Neural cell (in vitro differentiated cells): ENCODE measurements around the gene PTPRN2.

Experiments
- EP300 ChIP-seq: fragments of 450-650 bp; conservative IDR thresholded peaks from 2 replicates; pipeline ENCODE4 v1.6.1; 2014; ENCODE audit warnings: antibody characterized with exemption, mild to moderate bottlenecking, moderate library complexity; ENCODE audit not compliant: poor library complexity, severe bottlenecking
- EZH2 ChIP-seq: fragments of 200-600, 300-800 bp; shearing (Covaris generic), sonication (generic); IDR thresholded peaks from 2 replicates; pipeline ENCODE4 v1.6.1; 2014; ENCODE audit warnings: antibody characterized with exemption, low read length, borderline replicate concordance, mild to moderate bottlenecking; ENCODE audit not compliant: insufficient read depth, poor library complexity, severe bottlenecking
- POLR2AphosphoS5 ChIP-seq: IDR thresholded peaks from 2 replicates; pipeline ENCODE4 v1.6.1; 2012
- RAD21 ChIP-seq: fragments of 450-650 bp; conservative IDR thresholded peaks from 2 replicates; pipeline ENCODE4 v1.6.1; 2014; ENCODE audit warnings: antibody characterized with exemption, mild to moderate bottlenecking, moderate library complexity
- SMC3 ChIP-seq: fragments of 450-650 bp; conservative IDR thresholded peaks from 2 replicates; pipeline ENCODE4 v1.6.1; 2014; ENCODE audit warnings: antibody characterized with exemption, mild to moderate bottlenecking, moderate library complexity; ENCODE audit not compliant: poor library complexity
- TAF1 ChIP-seq: IDR thresholded peaks from 2 replicates; pipeline ENCODE4 v1.6.1; 2012; ENCODE audit warnings: low read depth
- TF ChIP-seq, protein P1 (sequence below): fragments of 450-650 bp; IDR thresholded peaks from 2 replicates; pipeline ENCODE4 v1.5.1; 2014; ENCODE audit warnings: antibody characterized with exemption, mild to moderate bottlenecking, moderate library complexity; ENCODE audit not compliant: poor library complexity, severe bottlenecking

- TF ChIP-seq, protein P1, sequence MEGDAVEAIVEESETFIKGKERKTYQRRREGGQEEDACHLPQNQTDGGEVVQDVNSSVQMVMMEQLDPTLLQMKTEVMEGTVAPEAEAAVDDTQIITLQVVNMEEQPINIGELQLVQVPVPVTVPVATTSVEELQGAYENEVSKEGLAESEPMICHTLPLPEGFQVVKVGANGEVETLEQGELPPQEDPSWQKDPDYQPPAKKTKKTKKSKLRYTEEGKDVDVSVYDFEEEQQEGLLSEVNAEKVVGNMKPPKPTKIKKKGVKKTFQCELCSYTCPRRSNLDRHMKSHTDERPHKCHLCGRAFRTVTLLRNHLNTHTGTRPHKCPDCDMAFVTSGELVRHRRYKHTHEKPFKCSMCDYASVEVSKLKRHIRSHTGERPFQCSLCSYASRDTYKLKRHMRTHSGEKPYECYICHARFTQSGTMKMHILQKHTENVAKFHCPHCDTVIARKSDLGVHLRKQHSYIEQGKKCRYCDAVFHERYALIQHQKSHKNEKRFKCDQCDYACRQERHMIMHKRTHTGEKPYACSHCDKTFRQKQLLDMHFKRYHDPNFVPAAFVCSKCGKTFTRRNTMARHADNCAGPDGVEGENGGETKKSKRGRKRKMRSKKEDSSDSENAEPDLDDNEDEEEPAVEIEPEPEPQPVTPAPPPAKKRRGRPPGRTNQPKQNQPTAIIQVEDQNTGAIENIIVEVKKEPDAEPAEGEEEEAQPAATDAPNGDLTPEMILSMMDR: no peak
- TF ChIP-seq POLR2AphosphoS5 (no peak), EZH2 (no peak), SMC3 (no peak), EP300 (no peak), RAD21 (no peak), TAF1 (no peak)
Observed at GRCh38 chr7:157839226-157839625, 748.4 kb downstream of the PTPRN2 start.
